ENCODE data around the gene ZNF432. TPM values are rescaled to one million over a fixed set of nuclear protein-coding genes. Genes with fewer than 3 reads are reported as not detected.

Gene ZNF432
- polyA plus RNA-seq, 1 of the 3 experiments (the other 2 are of a cell fraction) = 2.9 TPM

GRCh38 chr19:51986309-51987291 lies 62.0 kb downstream of the ZNF432 start, which contains the start of gene ZNF350 (continued):
- TF ChIP-seq USF1 (IDR thresholded peaks at IDR 0.05; ENCODE audit: borderline replicate concordance, low read depth) (no peak), REST (IDR thresholded peaks at IDR 0.05; ENCODE audit: low read depth, low read length) (peak; percentile 62), NFIC (IDR thresholded peaks at IDR 0.05; ENCODE audit: borderline replicate concordance) (no peak), NRF1 (IDR thresholded peaks at IDR 0.05; ENCODE audit: low read depth, low read length) (no peak), GATA2 (CRISPR knock-in tag; IDR thresholded peaks at IDR 0.05) (no peak)

DNA sequence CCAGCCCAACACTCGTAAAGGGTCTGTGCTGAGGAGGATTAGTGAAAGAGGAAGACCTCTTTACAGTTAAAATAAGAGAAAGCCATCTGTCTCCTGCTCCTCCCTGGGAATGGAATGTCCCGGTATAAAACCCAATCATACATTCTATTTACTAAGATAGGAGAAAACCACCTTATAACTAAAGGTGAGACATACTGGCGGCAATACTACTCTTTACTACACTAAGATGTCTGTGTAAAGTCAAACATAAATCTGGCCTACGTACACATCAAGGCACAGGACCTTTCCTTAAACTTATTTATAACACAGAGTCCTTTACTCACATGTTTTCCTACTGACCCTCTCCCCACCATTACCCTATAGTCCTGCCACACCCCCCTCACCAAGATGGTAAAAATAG lies 65.3 kb downstream of the ZNF432 start:
- H3K9me2 ChIP-seq = no peaks in the 10 kb centered on the region
- H2AFZ ChIP-seq (ENCODE audit: low read depth) = no peak overlapping the region
- H3K27ac ChIP-seq (ENCODE audit: low read depth in 2 of 2, low read length in 1 of 2) = no peak overlapping the region
- no peak for DNase-seq
- WGBS (ENCODE audit: low lambda C conversion rate) = 76% methylated on average over 4 of the region's 4 CpGs
- no peaks in the 10 kb centered on the region for H4K20me1 ChIP-seq (ENCODE audit: insufficient read depth)
- no peaks in the 10 kb centered on the region for H3K27me3 ChIP-seq (ENCODE audit: insufficient read depth)
- ChIA-PET POLR2A (no interaction called here), CTCF (no interaction called here)
- no peaks in the 10 kb centered on the region; the same call in 1 of the 2 replicates for H3K9me3 ChIP-seq
- peaks cover 0 to 6% of the 10 kb centered on the region in 2 experiments; a peak in 1 of 4 replicates for H3K4me1 ChIP-seq (ENCODE audit: control insufficient read depth in 1 of 2, insufficient read depth in 2 of 2, low read depth in 1 of 2, low read length in 1 of 2)
- peaks cover 0 to 50% of the 10 kb centered on the region in 2 experiments for H3K36me3 ChIP-seq (replicated peaks in 1 of 2; ENCODE audit: control insufficient read depth in 1 of 2, insufficient read depth in 2 of 2, low read length in 1 of 2)
- no peak overlapping the region for H3K4me3 ChIP-seq (ENCODE audit: low read depth in 2 of 2, low read length in 1 of 2)
- no peak overlapping the region for H3K4me2 ChIP-seq
- peaks cover 76% of the 10 kb centered on the region for H3K79me2 ChIP-seq (ENCODE audit: insufficient read depth)
- H3K9ac ChIP-seq = no peak overlapping the region
- no peak for TF ChIP-seq YY1 (IDR thresholded peaks at IDR 0.05; ENCODE audit: low read depth)
- TF ChIP-seq RCOR1 (IDR thresholded peaks at IDR 0.05; ENCODE audit: low read length) = no peak
- TF ChIP-seq RXRA (IDR thresholded peaks at IDR 0.05; ENCODE audit: borderline replicate concordance, low read depth) = no peak
- no peak for TF ChIP-seq RAD21 (IDR thresholded peaks at IDR 0.05; ENCODE audit: low read length)
- no peak for TF ChIP-seq FOXM1 (IDR thresholded peaks at IDR 0.05; ENCODE audit: low read depth)
- no peak for TF ChIP-seq TEAD4 (IDR thresholded peaks at IDR 0.05; ENCODE audit: borderline replicate concordance, insufficient read depth)
- TF ChIP-seq, protein P1, sequence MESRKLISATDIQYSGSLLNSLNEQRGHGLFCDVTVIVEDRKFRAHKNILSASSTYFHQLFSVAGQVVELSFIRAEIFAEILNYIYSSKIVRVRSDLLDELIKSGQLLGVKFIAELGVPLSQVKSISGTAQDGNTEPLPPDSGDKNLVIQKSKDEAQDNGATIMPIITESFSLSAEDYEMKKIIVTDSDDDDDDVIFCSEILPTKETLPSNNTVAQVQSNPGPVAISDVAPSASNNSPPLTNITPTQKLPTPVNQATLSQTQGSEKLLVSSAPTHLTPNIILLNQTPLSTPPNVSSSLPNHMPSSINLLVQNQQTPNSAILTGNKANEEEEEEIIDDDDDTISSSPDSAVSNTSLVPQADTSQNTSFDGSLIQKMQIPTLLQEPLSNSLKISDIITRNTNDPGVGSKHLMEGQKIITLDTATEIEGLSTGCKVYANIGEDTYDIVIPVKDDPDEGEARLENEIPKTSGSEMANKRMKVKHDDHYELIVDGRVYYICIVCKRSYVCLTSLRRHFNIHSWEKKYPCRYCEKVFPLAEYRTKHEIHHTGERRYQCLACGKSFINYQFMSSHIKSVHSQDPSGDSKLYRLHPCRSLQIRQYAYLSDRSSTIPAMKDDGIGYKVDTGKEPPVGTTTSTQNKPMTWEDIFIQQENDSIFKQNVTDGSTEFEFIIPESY (IDR thresholded peaks at IDR 0.05; ENCODE audit: borderline replicate concordance, low read depth) = no peak
- TF ChIP-seq USF1 (IDR thresholded peaks at IDR 0.05; ENCODE audit: borderline replicate concordance, low read depth) = no peak
- no peak for TF ChIP-seq TCF12 (IDR thresholded peaks at IDR 0.05)
- TF ChIP-seq, protein P2, sequence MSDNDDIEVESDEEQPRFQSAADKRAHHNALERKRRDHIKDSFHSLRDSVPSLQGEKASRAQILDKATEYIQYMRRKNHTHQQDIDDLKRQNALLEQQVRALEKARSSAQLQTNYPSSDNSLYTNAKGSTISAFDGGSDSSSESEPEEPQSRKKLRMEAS (IDR thresholded peaks at IDR 0.05; ENCODE audit: low read depth) = no peak
- H3F3A ChIP-seq (replicated peaks; ENCODE audit: insufficient read depth) = no peaks in the 10 kb centered on the region
